ENCODE measurements around the gene ARF4.

Gene ARF4

DNA sequence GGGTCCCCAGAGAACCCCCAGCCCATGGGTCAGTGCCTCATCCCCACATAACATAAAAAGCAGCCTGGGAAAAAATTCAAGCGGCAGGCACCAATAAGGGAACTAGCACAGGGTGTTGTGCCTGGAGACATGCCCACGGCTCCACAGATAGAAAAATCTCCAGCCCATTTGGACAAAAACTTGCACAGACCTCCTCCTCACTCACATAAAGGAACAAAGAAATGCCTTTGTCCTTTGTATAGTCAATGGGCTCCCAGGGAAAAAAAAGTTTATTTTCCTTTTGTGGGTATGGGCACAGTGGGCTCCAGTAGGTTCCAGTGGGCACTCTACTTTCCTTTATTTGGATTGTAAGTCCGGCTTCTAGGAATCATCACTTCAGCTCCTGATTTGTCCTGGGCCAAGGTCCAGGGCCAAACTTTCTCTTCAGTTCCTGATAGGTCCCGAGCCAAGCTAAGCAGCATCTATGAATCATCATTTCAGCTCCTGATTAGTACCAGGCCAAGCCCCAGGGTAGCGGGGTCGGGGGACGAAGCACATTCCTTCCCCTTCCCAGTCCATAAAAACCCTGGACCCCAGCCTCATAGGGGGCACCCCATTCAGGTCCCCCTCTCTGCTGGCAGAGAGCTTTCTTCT is 51.4 kb downstream of the ARF4 start:
- 92% methylated on average over 7 of the region's 7 CpGs for WGBS
- H3K27ac ChIP-seq (ENCODE audit: low read depth, low read length) = no peak overlapping the region

GRCh38 chr3:57544181-57545125 is 52.7 kb downstream of the ARF4 start, which contains the start of gene DNAH12:
Gene DNAH12 (minus strand): TSS chr3:57544344. CDS start chr3:57542870, 1,474 bp downstream.
- H3K27ac ChIP-seq (ENCODE audit: low read depth, low read length) = peak within 1 kb of the TSS; percentile 16; the same call in 1 of the 2 replicates
- H3K27me3 ChIP-seq (ENCODE audit: insufficient read depth, low read length) = no peaks in the 10 kb centered on the region
- peak within 1 kb of the TSS; percentile 10 for H3K4me3 ChIP-seq (ENCODE audit: low read length)
- H3K36me3 ChIP-seq (ENCODE audit: insufficient read depth, low read length) = no peaks in the 10 kb centered on the region
- WGBS = 2% methylated on average over 16 of the region's 20 CpGs
- H3K9ac ChIP-seq (ENCODE audit: low read depth, low read length) = no peak within 1 kb of the TSS
- peaks cover 6% of the 10 kb centered on the region; the same call in 1 of the 2 replicates for H3K4me1 ChIP-seq (ENCODE audit: insufficient read depth, low read length)
- no peaks in the 10 kb centered on the region for H3K9me3 ChIP-seq (ENCODE audit: insufficient read depth, low read depth, low read length)

More for the DNA sequence above, 51.4 kb downstream of the ARF4 start:
- Histone ChIP-seq H3K4me3 (ENCODE audit: low read length) (no peak overlapping the region), H3K36me3 (ENCODE audit: insufficient read depth, low read length) (no peaks in the 10 kb centered on the region), H3K27me3 (ENCODE audit: insufficient read depth, low read length) (no peaks in the 10 kb centered on the region), H3K9me3 (ENCODE audit: insufficient read depth, low read depth, low read length) (no peaks in the 10 kb centered on the region), H3K9ac (ENCODE audit: low read depth, low read length) (no peak overlapping the region), H3K4me1 (ENCODE audit: insufficient read depth, low read length) (peaks cover 6% of the 10 kb centered on the region; the same call in 1 of the 2 replicates)

GRCh38 chr3:57538465-57538864 is 58.7 kb downstream of the ARF4 start:
- Histone ChIP-seq H3K9me3 (ENCODE audit: insufficient read depth, low read depth, low read length) (no peaks in the 10 kb centered on the region), H3K36me3 (ENCODE audit: insufficient read depth, low read length) (no peaks in the 10 kb centered on the region), H3K27me3 (ENCODE audit: insufficient read depth, low read length) (no peaks in the 10 kb centered on the region), H3K27ac (ENCODE audit: low read depth, low read length) (no peak overlapping the region), H3K4me1 (ENCODE audit: insufficient read depth, low read length) (no peaks in the 10 kb centered on the region), H3K9ac (ENCODE audit: low read depth, low read length) (no peak overlapping the region), H3K4me3 (ENCODE audit: low read length) (no peak overlapping the region)
- 92% methylated on average over 3 of the region's 3 CpGs for WGBS

GRCh38 chr3:57530071-57530608 is 67.0 kb downstream of the ARF4 start:
- Histone ChIP-seq H3K4me1 (ENCODE audit: insufficient read depth, low read length) (no peaks in the 10 kb centered on the region), H3K9ac (ENCODE audit: low read depth, low read length) (no peak overlapping the region), H3K27ac (ENCODE audit: low read depth, low read length) (no peak overlapping the region), H3K36me3 (ENCODE audit: insufficient read depth, low read length) (no peaks in the 10 kb centered on the region), H3K27me3 (ENCODE audit: insufficient read depth, low read length) (no peaks in the 10 kb centered on the region), H3K4me3 (ENCODE audit: low read length) (no peak overlapping the region), H3K9me3 (ENCODE audit: insufficient read depth, low read depth, low read length) (no peaks in the 10 kb centered on the region)
